B cell (primary cell): Measurements from ENCODE around the gene DDX20.

Experiments used
- EZH2 ChIP-seq: IDR thresholded peaks from 2 replicates; pipeline ENCODE4 v1.6.1; 2012; ENCODE audit warnings: borderline replicate concordance, low read depth, mild to moderate bottlenecking, moderate library complexity, low read length; ENCODE audit not compliant: insufficient read depth, poor library complexity, severe bottlenecking
- TF ChIP-seq, protein P1 (sequence below): fragments of 200-600 bp; IDR thresholded peaks from one replicate; pipeline ENCODE4 v1.8.0; 2022; ENCODE audit warnings: antibody characterized with exemption, mild to moderate bottlenecking

GRCh38 chr1:111812306-111812705, 56.6 kb downstream of the DDX20 start:
- TF ChIP-seq, protein P1, sequence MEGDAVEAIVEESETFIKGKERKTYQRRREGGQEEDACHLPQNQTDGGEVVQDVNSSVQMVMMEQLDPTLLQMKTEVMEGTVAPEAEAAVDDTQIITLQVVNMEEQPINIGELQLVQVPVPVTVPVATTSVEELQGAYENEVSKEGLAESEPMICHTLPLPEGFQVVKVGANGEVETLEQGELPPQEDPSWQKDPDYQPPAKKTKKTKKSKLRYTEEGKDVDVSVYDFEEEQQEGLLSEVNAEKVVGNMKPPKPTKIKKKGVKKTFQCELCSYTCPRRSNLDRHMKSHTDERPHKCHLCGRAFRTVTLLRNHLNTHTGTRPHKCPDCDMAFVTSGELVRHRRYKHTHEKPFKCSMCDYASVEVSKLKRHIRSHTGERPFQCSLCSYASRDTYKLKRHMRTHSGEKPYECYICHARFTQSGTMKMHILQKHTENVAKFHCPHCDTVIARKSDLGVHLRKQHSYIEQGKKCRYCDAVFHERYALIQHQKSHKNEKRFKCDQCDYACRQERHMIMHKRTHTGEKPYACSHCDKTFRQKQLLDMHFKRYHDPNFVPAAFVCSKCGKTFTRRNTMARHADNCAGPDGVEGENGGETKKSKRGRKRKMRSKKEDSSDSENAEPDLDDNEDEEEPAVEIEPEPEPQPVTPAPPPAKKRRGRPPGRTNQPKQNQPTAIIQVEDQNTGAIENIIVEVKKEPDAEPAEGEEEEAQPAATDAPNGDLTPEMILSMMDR = no peak
- TF ChIP-seq EZH2 = no peak
